MM.1S (cell line): ENCODE data around the gene ATR.

Experiments
- DNase-seq: peaks from one replicate; pipeline ENCODE4 v3.0.0-alpha.2; 2015
- H2AFZ ChIP-seq: fragments of 300-600 bp; sonication (generic); 2 replicates; pipeline ENCODE4 v1.6.0; 2016; ENCODE audit warnings: antibody characterized with exemption, low read length
- H3F3A ChIP-seq: fragments of 300-600 bp; sonication (generic); 2 replicates; pipeline ENCODE4 v1.6.1; 2016; ENCODE audit warnings: mild to moderate bottlenecking, antibody characterized with exemption, low read length, moderate library complexity, mixed read lengths; ENCODE audit not compliant: insufficient read depth
- H3K27ac ChIP-seq: fragments of 300-600 bp; sonication (generic); 2 replicates; pipeline ENCODE4 v1.5.1; 2016; ENCODE audit warnings: mild to moderate bottlenecking, low read length
- H3K27me3 ChIP-seq: fragments of 300-600 bp; sonication (generic); replicated peaks from 2 replicates; pipeline ENCODE4 v1.6.0; 2016; ENCODE audit warnings: low read length; ENCODE audit not compliant: insufficient read depth
- H3K36me3 ChIP-seq: fragments of 300-600 bp; sonication (generic); replicated peaks from 2 replicates; pipeline ENCODE4 v1.6.1; 2016; ENCODE audit warnings: mild to moderate bottlenecking, low read length, mixed read lengths; ENCODE audit not compliant: insufficient read depth
- H3K4me1 ChIP-seq: fragments of 300-600 bp; sonication (generic); 2 replicates; pipeline ENCODE4 v1.6.1; 2016; ENCODE audit warnings: low read length, mixed read lengths
- H3K4me2 ChIP-seq: fragments of 300-600 bp; sonication (generic); 2 replicates; pipeline ENCODE4 v1.6.0; 2016; ENCODE audit warnings: low read depth, low read length
- H3K4me3 ChIP-seq: fragments of 300-600 bp; sonication (generic); 2 replicates; pipeline ENCODE4 v1.5.1; 2016; ENCODE audit warnings: low read length, mixed read lengths
- H3K79me2 ChIP-seq: fragments of 300-600 bp; sonication (generic); 2 replicates; pipeline ENCODE4 v1.6.1; 2016; ENCODE audit warnings: mixed run types, low read length, mixed read lengths
- H3K9ac ChIP-seq: fragments of 300-600 bp; sonication (generic); 2 replicates; pipeline ENCODE4 v1.6.1; 2016; ENCODE audit warnings: low read length, mixed read lengths
- H3K9me2 ChIP-seq: fragments of 300-600 bp; sonication (generic); replicated peaks from 2 replicates; pipeline ENCODE4 v1.6.1; 2016; ENCODE audit warnings: mild to moderate bottlenecking, low read length, mixed read lengths; ENCODE audit not compliant: insufficient read depth
- H3K9me3 ChIP-seq: fragments of 300-600 bp; sonication (generic); replicated peaks from 2 replicates; pipeline ENCODE4 v1.6.1; 2016; ENCODE audit warnings: mild to moderate bottlenecking, low read length, mixed read lengths; ENCODE audit not compliant: insufficient read depth
- H4K20me1 ChIP-seq: fragments of 300-600 bp; sonication (generic); 2 replicates; pipeline ENCODE4 v1.6.1; 2016; ENCODE audit warnings: mild to moderate bottlenecking, low read length, moderate library complexity, mixed read lengths; ENCODE audit not compliant: insufficient read depth
- CTCF ChIP-seq: fragments of 300-600 bp; sonication (generic); IDR thresholded peaks from 2 replicates; pipeline ENCODE4 v1.5.1; 2016; ENCODE audit warnings: antibody characterized with exemption, low read length, mixed read lengths
- EZH2 ChIP-seq: fragments of 300-600 bp; sonication (generic); optimal IDR thresholded peaks from 2 replicates; pipeline ENCODE3; 2017; ENCODE audit warnings: low read depth, mild to moderate bottlenecking, antibody characterized with exemption, low read length, mixed read lengths
- EZH2phosphoT487 ChIP-seq: fragments of 300-600 bp; sonication (generic); IDR thresholded peaks from 2 replicates; pipeline ENCODE4 v1.6.1; 2018; ENCODE audit warnings: antibody characterized with exemption, low read length

The ATR gene

GRCh38 chr3:142534543-142534942 is 44.0 kb downstream of the ATR start:
- Histone ChIP-seq H3K4me1 (no peaks in the 10 kb centered on the region), H4K20me1 (no peaks in the 10 kb centered on the region), H3K36me3 (peaks cover 12% of the 10 kb centered on the region), H3K9ac (no peak overlapping the region), H3K9me3 (no peaks in the 10 kb centered on the region), H3K79me2 (no peaks in the 10 kb centered on the region), H3F3A (peaks cover 6% of the 10 kb centered on the region; the same call in 1 of the 2 replicates), H3K4me2 (no peak overlapping the region), H3K27ac (no peak overlapping the region), H3K4me3 (no peak overlapping the region), H3K9me2 (no peaks in the 10 kb centered on the region), H3K27me3 (no peaks in the 10 kb centered on the region), H2AFZ (no peak overlapping the region)
- DNase-seq, result no peak
- no peak for TF ChIP-seq EZH2phosphoT487
- TF ChIP-seq CTCF, result no peak
- TF ChIP-seq EZH2, result no peak

DNA sequence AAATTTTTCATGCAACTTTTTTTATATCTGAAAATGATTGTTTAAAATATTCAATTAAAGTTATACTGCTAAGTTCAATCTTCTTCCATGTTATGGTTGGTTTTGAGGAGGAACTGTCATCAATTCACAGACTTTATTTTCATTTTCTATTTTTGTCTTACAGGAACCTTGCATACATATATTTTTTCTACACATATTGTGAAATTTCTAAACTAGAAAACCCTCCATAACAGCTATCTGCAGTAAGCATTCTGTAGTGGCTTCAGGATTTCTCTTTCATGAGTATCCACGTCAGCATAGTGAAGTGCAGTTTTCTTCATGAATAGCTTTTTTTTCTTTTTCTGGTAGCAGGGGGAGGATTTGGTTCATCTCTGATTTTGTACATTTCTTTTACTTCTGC is 48.2 kb downstream of the ATR start:
- H3F3A ChIP-seq, result peaks cover 6% of the 10 kb centered on the region; the same call in 1 of the 2 replicates
- H3K79me2 ChIP-seq, result no peaks in the 10 kb centered on the region
- H3K27me3 ChIP-seq, result no peaks in the 10 kb centered on the region
- peaks cover 12% of the 10 kb centered on the region for H3K36me3 ChIP-seq
- TF ChIP-seq CTCF, result no peak
- no peak for TF ChIP-seq EZH2phosphoT487
- no peak for TF ChIP-seq EZH2
- H3K9me2 ChIP-seq, result no peaks in the 10 kb centered on the region
- peak overlapping the region; percentile 26; the same call in 1 of the 2 replicates for H3K9ac ChIP-seq
- no peaks in the 10 kb centered on the region for H3K4me1 ChIP-seq
- no peaks in the 10 kb centered on the region for H4K20me1 ChIP-seq
- no peaks in the 10 kb centered on the region for H3K9me3 ChIP-seq
- peak overlapping the region; percentile 14; the same call in 1 of the 2 replicates for H3K4me2 ChIP-seq
- peak overlapping the region; percentile 50; the same call in 1 of the 2 replicates for H3K27ac ChIP-seq
- H2AFZ ChIP-seq, result no peak overlapping the region
- H3K4me3 ChIP-seq, result no peak overlapping the region
- DNase-seq, result peak; percentile 25

GRCh38 chr3:142523921-142524566 is 54.5 kb downstream of the ATR start:
- Histone ChIP-seq H3F3A (no peaks in the 10 kb centered on the region; the same call in 1 of the 2 replicates), H3K9me2 (no peaks in the 10 kb centered on the region), H3K4me2 (no peak overlapping the region), H3K36me3 (no peaks in the 10 kb centered on the region), H3K79me2 (no peaks in the 10 kb centered on the region), H3K27ac (no peak overlapping the region), H4K20me1 (no peaks in the 10 kb centered on the region), H2AFZ (no peak overlapping the region), H3K9me3 (no peaks in the 10 kb centered on the region), H3K4me1 (no peaks in the 10 kb centered on the region), H3K27me3 (no peaks in the 10 kb centered on the region), H3K4me3 (no peak overlapping the region), H3K9ac (no peak overlapping the region)
- TF ChIP-seq EZH2, result no peak
- no peak for TF ChIP-seq EZH2phosphoT487
- no peak for TF ChIP-seq CTCF
- no peak for DNase-seq
